GM13976 (cell line): ENCODE measurements around the gene SHKBP1.

Experiments
- DNase-seq: peaks from one replicate; pipeline ENCODE4 v3.0.0; 2012; ENCODE audit warnings: low spot score
- in situ Hi-C: fragments of 300-500 bp; cut with MboI; formaldehyde crosslinking; loops from one replicate; pipeline ENCODE4 v1.12.0; 2022; ENCODE audit warnings: low sequenced_read_pairs, mixed read lengths, inconsistent platforms; ENCODE audit not compliant: unreplicated experiment
- TF ChIP-seq, protein P1 (sequence below): IDR thresholded peaks from 2 replicates; pipeline ENCODE4 v1.5.1; 2012; ENCODE audit warnings: borderline replicate concordance, mild to moderate bottlenecking; ENCODE audit not compliant: insufficient read depth; ENCODE audit errors: extremely low read depth, missing control alignments, control extremely low read depth

The SHKBP1 gene

DNA sequence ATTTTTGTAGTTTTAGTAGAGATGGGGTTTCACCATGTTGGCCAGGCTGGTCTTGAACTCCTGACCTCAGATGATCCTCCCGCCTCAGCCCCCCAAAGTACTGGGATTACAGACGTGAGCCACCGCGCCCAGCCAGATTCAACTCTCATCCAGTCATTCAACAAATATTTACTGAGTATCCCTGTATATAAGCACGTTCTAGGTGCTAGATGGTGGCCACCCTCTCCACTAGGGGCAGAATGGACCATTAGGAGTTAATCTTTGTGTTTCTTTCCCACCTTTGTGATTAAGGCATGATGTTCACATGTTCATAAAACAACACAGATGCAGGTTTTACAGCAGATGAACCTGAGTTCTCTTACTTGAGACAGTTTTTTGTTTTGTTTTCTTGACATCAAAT is 7.3 kb downstream of the SHKBP1 start:
- in situ Hi-C loops = no loop called here
- DNase-seq = no peak
- TF ChIP-seq, protein P1, sequence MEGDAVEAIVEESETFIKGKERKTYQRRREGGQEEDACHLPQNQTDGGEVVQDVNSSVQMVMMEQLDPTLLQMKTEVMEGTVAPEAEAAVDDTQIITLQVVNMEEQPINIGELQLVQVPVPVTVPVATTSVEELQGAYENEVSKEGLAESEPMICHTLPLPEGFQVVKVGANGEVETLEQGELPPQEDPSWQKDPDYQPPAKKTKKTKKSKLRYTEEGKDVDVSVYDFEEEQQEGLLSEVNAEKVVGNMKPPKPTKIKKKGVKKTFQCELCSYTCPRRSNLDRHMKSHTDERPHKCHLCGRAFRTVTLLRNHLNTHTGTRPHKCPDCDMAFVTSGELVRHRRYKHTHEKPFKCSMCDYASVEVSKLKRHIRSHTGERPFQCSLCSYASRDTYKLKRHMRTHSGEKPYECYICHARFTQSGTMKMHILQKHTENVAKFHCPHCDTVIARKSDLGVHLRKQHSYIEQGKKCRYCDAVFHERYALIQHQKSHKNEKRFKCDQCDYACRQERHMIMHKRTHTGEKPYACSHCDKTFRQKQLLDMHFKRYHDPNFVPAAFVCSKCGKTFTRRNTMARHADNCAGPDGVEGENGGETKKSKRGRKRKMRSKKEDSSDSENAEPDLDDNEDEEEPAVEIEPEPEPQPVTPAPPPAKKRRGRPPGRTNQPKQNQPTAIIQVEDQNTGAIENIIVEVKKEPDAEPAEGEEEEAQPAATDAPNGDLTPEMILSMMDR = no peak

DNA sequence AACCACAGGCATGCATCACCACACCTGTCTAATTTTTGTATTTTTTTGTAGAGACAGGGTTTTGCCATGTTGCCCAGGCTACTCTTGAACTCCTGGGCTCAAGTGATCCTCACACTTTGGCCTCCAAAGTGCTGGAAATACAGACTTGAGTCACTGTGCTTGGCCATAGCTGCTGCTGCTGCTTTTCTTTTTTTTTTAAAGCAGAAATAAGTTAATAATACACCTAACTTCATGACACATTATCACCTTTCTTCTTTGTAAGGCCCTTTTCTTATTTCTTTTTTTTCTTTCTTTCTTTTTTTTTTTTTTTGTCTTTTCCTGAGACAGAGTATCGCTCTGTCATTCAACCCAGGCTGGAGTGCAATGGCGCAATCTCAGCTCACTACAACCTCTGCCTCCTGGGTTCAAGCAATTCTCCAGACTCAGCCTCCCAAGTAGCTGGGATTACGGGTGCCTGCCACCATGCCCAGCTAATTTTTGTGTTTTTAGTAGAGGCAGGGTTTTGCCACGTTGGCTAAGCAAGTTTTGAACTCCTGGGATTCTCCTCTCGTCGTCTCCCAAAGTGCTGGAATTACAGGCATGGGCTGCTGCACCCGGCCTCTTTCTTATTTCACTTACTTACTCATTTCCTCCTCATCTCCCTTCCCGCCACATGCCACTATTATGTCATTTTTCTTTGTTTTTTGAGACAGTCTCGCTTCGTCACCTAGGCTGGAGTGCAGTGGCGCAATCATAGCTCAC is 8.7 kb downstream of the SHKBP1 start:
- TF ChIP-seq, protein P1 = no peak
- DNase-seq = no peak
- in situ Hi-C loops = no loop called here

DNA sequence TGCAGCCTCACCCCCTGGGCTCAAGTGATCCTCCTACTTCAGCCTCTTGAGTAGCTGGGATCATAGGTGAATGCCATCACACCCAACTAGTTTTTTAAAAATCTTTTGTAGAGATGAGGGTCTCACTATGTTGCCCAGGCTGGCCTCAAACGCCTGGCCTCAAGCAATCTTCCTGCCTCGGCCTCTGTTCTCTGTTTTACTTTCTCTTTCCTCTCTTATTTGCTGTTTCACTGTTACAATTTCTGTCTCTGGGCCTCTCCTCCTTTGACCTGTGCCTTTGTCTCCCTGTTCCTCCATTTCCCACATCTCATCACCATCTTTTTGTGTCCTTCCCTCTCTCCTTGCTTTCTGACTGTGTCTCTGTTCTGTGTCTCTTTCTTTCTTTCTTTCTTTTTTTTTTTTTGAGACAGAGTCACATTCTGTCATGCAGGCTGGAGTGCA is 9.3 kb downstream of the SHKBP1 start:
- in situ Hi-C loops = no loop called here
- DNase-seq = no peak
- TF ChIP-seq, protein P1 = no peak

DNA sequence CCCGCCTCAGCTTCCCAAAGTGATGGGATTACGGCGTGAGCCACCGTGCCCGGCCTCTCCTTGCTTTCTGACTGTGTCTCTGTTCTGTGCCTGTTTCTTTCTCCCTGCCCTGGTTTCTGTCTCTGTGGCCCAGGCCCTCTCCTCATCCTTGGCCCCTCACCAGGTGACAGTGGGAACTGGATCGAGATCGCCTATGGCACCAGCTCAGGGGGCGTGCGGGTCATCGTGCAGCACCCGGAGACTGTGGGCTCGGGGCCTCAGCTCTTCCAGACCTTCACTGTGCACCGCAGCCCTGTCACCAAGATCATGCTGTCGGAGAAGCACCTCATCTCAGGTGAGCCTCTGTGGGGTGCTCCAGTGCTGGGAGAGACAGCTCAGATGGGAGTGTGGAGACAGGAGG is 9.9 kb downstream of the SHKBP1 start:
- DNase-seq = no peak
- TF ChIP-seq, protein P1 = no peak
- in situ Hi-C loops = no loop called here

DNA sequence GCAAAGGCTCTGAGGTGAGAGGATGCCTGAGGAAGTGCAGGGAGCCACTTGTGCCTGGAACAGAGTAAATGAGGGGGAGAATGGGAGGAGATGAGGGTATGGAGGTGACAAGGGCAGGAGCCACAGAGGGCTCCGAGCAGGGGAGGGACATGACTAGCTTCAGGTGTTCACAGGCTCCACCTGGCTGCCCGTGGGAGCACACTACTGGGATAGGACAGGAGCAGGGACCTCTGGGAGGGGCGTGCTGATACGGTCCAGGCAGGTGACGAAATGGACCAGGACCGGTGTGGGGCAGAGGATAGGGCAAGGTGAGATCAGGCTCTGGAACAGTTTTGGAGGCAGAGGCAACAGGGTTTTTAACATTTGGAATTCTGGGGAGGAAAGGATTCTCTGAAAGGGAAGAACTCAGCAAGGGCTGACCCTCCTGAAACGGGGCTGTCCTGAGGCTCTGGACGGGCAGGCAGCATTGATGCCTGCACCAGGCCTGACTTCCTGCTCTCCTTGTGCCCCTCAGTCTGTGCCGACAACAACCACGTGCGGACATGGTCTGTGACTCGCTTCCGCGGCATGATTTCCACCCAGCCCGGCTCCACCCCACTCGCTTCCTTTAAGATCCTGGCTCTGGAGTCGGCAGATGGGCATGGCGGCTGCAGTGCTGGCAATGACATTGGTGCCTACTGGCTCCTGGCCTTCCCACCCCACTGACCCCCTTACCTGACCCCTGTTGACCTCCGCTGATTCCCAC is 11.6 kb downstream of the SHKBP1 start:
- TF ChIP-seq, protein P1 = no peak
- no peak for DNase-seq
- in situ Hi-C loops = no loop called here

DNA sequence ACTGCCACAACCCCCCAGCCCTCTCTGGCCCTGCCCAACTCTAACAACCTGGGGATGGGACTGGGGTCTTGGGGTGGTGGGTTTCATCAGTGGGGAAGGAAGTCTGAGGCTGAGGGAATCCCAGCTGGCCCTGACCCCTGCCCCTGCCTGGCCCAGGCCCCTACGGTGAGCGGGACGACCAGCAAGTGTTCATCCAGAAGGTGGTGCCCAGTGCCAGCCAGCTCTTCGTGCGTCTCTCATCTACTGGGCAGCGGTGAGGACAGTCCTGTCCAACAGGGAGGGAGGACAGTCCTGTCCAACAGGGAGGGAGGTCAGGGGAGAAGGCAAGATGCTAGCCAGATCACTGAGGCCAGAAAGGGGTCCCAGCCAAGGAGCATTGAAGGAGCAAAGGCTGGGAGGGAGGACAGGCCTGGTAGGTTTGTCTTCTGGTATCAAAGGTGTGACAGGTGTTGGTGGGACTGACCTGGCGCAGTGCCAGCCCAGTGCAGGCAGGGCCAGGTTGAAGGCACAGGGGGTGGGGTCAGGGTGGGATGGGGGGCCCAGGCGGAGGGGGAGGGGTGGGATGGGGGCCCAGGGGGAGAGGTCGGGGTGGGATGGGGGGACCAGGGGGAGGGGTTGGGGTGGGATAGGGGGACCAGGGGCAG is 12.4 kb downstream of the SHKBP1 start:
- no peak for DNase-seq
- in situ Hi-C loops = no loop called here
- TF ChIP-seq, protein P1 = no peak
